ENCODE results near the gene REXO5.
A peak's percentile ranks its signal among the peaks of the same experiment; 100 is the strongest.
"Not testable (repeated sequence)": the region's sequence is repeated elsewhere in the genome, so short reads cannot be mapped to it uniquely, and the experiment has no call there.

The REXO5 gene, protein sequence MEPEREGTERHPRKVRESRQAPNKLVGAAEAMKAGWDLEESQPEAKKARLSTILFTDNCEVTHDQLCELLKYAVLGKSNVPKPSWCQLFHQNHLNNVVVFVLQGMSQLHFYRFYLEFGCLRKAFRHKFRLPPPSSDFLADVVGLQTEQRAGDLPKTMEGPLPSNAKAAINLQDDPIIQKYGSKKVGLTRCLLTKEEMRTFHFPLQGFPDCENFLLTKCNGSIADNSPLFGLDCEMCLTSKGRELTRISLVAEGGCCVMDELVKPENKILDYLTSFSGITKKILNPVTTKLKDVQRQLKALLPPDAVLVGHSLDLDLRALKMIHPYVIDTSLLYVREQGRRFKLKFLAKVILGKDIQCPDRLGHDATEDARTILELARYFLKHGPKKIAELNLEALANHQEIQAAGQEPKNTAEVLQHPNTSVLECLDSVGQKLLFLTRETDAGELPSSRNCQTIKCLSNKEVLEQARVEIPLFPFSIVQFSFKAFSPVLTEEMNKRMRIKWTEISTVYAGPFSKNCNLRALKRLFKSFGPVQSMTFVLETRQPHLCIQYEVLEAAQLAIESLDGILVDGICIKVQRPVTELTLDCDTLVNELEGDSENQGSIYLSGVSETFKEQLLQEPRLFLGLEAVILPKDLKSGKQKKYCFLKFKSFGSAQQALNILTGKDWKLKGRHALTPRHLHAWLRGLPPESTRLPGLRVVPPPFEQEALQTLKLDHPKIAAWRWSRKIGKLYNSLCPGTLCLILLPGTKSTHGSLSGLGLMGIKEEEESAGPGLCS

DNA sequence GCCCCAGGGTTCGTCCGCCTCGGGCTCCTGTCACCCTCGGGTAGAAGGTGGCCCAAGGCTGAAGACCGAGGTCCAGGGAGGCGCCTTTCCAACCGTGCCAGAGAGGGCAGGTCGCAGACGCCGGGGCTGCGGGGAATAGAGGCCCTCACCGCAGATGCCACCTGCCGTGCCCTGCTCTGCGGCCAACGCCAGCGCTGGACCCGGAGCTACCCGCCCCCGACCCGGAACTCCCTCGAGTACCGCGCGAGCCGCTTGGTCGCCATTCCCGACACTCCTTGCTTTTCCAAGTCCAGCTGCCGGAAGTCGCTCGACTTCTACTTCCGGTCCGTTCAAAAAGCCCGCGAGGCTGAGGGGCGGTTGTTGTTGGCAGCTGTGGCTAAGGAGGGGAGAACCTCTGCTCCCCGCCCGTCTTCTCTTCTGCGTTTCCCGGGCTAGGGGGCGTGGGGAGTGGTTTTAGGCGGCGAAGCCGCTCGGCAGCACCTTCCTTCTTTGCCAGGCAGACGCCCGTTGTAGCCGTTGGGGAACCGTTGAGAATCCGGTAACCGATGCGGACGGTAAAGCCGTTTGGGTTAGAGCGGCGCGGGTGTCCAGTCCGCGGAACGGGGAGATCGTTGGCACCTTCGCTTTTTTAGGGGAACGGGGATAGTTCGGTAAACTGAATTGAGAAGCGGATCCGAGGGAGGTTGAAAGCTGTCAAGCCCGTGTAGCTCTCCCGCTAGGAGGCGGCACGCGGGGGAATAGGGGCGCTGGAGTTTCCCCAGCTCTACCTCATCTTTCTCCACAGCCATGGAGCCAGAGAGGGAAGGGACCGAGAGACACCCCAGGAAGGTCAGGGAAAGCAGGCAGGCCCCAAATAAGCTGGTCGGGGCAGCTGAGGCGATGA lies at the start of gene REXO5, which contains the start of gene ERI2:
REXO5 (plus strand) TSS at position 360 of the 883 bp plus-strand sequence; CDS start at position 787, 427 bp downstream.
ERI2 (minus strand) TSS at position 305 of the 883 bp plus-strand sequence; CDS start at position 263, 42 bp downstream.
- peak; percentile 65 for DNase-seq (ENCODE audit: low spot score)

DNA sequence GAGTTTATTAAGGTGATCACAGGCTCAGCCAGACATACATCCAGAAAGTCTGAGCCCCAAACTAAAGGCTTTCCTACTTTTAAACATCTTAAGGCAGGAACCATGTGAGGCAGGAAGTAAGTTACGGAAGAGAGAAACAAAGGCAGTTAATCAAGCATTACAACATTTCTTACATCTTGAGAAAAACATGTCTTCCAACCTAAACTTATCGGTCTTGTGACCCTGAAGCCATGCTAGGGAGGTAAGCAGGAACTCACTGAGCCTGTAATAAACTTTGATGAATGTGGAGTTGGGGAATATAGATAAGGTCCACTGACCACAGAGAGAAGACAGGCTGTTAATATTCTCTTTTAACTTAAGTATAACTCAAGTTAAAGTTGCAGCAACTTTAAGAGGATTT lies 46.0 kb upstream of the REXO5 start:
- DNase-seq (ENCODE audit: low spot score) = no peak

DNA sequence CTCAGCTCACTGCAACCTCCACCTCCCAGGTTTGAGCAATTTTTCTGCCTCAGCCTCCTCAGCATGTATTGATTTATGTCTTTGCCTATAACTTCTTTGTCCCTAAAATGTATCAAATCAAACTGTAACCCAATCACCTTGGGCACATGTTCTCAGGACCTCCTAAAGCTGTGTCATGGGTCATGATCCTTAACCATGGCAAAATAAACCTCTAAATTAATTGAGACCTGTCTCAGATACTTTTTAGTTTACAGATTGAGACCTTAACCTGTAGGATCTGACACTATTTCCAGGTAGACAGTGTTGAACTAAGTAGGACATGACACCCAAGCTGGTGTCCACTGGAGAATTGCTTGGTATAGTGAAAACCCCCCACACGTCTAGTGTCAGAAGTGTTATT lies 45.2 kb upstream of the REXO5 start:
- no peak for DNase-seq (ENCODE audit: low spot score)

DNA sequence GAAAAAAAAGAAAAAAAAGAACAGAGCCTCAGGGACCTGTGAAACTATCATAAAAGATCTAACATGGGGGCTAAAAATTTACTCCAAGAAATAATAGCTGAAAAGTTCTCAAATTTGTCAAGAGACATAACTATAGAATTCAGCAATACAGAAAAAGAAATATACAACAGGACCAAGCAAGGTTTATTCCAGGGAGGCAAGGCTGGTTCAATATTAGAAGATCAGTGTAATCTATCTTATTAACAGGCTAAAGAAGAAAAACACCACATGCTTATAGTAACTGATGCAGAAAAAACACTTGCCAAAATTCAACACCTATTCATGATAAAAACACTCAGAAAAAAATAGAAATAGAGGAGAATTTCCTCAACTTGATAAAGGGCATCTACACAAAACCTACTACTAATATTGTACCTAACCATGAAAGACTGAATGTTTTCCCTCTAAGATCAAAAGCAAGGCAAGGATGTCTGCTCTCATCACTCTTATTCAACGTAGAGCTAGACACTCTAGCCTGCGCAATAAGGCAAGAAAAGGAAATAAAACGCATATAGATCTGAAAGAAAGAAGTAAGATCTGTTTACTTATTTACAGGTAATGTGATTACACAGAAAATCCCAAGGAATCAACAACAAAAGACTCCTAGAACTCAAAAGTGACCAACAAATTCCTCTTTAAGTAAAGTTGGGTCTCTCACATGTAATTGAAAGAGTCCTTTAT lies 43.8 kb upstream of the REXO5 start:
- DNase-seq (ENCODE audit: low spot score) = no peak

DNA sequence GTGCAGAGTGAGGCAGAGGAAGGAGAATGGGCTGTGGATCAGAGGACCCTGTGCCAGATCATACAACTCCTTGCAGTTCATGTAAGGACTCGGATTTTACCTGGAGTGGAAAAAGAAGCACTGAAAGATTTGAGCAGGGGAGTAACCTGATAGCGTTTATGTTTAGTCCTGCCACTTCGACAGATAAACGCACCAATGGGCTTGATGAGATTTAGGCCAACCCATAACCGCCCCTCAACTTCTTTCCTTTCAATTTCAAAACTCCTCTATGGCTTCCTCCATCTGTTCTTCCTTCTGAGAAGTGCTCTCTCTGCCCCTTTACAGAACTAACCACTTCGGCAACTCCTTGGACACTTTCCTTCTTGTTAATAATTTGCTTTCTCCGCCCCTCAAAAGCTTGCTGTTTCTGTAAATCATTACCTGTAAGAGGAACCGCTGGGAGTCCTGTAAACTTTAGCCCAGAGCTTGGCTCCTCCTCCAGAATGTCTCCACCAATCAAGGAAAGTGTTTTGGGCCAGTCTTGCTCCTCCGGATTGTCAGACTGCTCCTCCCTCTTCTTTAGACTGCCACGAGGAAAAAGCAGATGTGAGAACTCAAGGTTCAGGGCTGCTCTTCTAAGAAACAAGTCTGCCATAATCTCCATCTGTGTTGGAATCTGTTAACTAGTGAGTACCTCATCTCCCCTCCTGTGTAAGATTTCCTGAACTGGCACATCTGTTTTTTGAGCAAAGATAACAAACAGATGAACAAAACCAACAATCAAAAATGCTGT lies 42.7 kb upstream of the REXO5 start, which contains the start of gene ACSM3:
ACSM3 (plus strand) TSS at position 554 of the 772 bp plus-strand sequence. CDS start 6,021 bp downstream, outside the sequence.
- peak; percentile 80 for DNase-seq (ENCODE audit: low spot score)

DNA sequence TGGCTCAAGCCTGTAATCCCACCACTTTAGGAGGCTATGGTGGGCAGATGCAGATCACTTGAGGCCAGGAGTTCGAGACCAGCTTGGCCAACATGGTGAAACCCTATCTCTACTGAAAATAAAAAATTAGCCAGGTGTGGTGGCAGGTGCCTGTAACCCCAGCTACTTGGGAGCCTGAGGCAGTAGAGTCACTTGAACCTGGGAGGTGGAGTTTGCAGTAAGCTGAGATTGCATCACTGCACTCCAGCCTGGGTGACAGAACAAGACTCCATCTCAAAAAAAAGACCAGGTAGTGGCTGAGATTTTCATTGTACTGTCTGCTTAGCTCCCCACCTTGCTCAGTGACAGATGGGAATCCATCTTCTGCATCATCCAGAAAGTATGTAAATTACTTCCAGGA lies 41.9 kb upstream of the REXO5 start:
- DNase-seq (ENCODE audit: low spot score) = not testable (repeated sequence)

DNA sequence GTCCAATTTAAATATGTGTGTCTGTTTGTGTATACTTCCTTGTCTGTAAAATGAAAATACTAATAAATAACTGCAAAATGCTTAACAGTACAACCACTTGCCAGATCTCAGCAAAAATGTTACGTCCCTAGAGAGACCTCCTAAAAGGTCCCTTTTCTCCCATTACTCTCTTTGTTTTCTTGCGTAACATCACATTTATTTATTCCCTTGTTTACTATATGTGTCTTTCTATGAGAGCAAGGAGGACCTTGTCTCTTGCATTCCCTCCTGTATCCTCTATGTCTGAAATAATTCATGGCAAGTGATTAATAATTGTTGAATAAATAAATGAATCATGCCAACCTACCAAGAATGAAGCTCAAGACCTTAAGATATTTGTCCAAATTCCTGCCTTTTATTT lies 40.6 kb upstream of the REXO5 start:
- no peak for DNase-seq (ENCODE audit: low spot score)

DNA sequence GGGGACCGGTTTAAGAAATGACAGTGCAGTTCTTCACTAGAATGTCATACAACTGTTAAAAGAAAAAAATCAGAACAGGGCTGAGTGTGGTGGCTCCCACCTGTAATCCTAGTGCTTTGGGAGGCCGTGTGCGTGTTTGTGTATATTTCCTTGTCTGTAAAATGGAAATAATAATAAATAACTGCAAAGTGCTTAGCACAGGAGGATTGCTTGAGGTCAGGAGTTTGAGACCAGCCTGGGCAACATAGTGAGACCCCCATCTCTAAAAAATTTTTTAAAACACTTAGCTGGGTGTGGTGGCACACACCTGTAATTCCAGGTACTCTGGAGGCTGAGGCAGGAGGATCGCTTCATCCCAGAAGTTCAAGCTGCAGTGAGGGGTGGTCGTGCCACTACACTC lies 40.0 kb upstream of the REXO5 start:
- no peak for DNase-seq (ENCODE audit: low spot score)

DNA sequence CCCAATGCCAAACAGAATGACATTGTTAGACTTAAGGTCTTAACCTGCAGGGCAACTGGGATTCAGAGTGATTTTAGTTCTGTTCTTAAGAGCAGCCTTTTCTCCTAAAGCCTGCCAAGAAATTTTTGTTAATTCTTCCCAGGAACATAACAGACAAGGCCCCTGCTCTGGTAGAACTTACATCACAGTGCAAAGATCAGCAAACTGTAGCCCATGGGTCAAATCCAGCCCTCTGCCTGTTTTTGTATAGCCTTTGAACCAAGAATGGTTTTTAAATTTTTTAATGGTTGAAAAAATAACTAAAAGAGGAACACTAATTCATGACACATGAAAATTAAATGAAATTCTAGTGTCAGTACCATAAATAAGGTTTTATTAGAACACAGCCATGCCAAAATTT lies 38.8 kb upstream of the REXO5 start:
- DNase-seq (ENCODE audit: low spot score) = no peak

DNA sequence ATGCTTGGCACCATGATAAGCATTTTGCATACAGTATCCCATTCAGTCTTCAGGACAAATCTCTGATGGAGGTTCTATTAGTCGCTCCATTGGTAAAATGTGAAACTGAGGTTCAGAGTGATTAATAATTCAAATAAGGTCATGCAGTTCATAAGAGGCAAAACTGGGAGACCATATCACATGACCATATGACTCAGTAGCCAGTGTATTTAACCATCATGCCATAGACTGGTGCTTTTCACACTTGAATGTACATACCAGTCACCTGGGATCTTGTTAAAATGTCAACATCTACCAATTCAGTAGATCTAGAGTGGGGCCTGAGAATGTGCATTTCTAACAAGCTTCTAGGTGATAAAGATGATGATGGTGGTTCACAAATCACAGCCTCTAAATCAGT lies 38.2 kb upstream of the REXO5 start:
- no peak for DNase-seq (ENCODE audit: low spot score)

DNA sequence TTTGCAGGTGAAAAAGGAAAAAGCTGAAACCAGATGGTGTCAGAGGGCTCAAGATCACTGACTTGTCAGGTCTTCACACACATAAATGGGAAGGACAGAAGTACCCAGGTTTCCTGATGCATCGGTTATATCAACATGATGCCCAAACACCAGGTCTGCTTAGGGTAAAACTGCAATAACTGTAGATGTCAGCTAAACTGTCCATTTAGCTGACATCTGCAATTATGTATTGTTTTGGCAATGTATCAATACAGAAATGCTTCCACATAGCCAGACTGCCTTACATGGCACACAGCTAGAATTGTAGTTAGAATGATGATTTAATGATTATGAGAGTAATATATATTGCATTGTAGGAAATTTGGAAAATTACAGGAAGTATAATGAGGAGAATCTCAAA lies 37.5 kb upstream of the REXO5 start:
- no peak for DNase-seq (ENCODE audit: low spot score)

DNA sequence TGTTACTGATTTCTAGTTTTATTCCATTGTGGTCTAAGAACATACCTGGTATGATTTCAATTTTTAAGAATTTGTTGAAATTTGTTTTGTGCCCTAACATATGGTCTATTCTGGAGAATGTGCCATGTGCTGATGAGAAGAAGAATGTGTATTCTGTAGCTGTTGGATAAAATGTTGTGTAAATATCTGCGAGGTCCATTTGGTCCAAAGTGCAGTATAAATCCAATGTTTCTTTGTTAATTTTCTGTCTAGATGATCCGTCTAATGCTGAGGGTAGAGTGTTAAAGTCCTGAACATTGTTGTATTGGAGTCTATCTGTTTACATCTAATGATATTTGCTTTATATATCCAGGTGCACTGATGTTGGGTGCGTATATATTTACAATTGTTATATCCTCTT lies 32.6 kb upstream of the REXO5 start:
- no peak for DNase-seq (ENCODE audit: low spot score)

DNA sequence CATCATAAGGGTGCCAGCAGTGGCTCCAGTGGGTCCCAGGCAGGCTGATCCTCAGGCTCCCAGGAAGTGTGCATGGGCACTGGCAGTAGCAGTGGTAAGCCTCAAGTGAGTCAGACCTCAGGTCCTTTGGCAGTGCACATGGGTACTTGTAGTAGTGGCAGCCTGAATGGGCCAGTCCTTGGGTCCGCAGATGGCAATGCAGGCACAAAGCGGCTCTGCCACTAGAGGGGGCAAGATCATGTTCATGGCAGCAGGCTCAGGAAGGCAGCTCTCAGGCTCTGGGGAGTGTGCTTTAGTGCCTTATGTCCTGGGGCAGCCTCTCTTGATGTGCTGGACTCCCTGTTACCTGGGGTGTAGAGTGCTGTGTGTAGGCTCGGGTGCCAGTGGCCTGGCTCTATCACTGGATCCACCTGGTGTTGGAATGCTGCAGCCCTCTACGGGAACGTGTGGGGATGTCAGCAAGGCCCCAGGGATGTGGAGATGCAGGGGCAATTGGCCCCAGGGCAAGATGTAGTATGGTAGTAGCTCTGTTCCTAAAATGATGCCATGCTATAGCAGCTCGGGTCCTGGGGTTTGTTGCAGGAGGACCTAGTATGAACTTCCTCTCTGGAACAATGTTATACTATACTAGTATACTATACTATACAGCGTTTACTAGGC lies 31.5 kb upstream of the REXO5 start:
- peak; percentile 47 for DNase-seq (ENCODE audit: low spot score)

DNA sequence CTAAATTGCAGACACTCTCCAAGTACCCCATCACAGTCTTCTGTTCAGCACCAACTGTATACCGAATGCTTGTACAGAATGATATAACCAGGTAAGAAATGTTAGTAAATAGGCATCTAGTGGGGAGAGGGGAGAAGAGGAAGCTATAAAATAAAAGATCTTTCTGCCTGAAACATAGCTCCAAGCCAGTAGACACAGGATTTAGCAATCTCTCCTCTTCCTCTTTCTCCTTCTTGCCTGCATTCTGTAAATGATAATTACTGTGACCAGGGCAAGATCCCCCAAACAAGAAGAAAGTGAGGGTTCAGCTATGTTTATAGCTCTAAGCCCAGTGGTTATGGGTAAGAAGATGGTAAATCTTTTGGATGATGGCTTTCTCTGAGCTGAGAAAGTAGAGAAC lies 24.6 kb upstream of the REXO5 start:
- DNase-seq (ENCODE audit: low spot score) = no peak

DNA sequence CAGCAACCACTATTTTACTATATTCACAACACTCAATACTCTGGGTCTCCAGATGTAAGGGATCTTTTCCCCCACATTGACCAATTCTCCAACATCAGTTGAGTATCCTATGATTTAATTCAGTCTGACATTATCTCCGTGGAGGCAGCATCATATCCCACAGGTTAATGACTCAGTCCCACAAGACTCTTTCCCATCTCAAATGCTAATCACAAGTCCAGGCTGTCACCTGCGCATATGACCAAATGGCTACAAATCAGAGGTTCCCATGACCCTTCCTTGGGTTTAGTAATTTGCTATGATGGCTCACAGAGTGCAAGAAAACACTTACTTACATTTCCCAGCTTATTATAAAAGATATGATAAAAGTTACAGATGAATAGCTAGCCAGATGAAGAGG lies 23.9 kb upstream of the REXO5 start:
- no peak for DNase-seq (ENCODE audit: low spot score)

DNA sequence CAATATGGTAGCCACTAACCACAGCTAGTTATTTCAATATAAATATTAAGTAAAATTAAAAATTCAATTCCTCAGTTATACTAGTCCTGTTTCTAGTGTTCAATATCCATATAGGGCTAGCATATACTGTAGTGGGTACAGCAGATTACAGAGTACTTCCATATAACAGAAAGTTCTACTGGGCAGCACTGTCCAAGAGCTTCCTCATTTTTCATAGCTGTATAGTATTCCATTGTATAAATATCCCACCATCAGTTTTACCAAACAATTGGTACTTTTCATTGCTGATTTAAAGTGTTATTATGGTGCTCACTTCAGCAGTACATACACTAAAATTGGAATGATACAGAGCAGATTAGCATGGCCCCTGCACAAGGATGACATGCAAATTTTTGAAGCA lies 22.1 kb upstream of the REXO5 start:
- DNase-seq (ENCODE audit: low spot score) = no peak

DNA sequence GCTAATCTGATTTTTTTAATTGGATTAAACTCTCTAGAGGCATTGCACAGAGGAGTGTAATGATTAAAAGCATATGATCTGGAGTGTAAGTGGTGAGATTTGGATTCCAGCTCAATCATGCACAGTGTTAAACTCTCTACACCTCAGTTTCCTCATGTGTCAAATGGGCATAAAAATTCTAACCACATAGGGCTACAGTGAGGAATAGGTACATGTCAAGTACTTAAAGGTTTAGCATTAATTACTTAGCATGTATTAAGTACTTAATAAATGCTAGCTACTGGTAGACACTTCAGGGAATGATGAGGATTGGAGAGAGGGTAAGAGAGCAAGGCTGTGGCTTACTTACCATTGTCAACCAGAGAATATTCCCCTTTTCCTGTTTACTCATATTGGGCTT lies 17.2 kb upstream of the REXO5 start:
- DNase-seq (ENCODE audit: low spot score) = no peak

DNA sequence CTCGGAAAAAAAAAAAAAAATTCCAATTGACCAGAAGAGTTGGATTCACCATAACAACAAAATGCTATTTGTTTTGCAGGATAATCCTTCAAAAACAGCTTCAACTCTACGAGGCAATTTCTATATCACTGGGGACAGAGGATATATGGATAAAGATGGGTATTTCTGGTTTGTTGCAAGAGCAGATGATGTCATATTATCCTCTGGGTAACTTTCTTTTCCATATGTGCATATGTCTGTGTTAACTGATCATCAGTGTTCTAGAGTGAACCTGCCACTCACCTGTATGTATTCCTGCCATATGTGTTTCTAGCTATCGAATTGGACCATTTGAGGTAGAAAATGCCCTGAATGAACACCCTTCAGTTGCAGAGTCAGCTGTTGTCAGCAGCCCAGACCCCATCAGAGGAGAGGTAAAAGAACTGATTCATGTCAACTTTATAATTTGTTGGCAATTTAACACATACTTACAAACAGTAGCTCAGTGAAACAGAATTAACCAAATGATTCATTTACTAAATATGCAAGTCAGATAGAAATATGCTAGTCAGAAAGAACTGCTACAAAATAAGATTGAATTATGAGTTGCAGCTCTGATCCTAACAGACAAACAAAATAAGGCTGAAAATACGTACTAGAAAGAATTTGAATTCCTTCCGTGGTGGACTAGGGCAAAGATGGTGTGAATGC lies 14.3 kb upstream of the REXO5 start:
- no peak for DNase-seq (ENCODE audit: low spot score)

DNA sequence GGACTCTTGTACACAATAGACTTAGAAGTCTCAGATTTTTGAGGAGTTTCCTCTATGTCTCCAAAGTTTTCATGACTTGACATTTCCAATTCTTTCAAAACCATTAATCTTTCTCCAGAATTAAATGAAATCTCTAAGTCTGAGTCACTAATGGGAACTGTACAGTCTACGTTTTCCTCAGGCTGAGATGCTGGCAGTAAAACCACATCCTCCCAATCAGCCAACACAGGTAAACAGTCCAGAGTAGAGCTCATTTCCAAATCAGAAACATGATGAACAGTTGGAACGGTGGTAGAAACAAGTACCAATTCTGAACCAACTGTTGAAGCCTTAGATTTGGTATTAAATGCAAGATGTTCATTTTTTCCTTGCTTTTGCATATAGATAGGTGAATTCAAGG lies 8.0 kb upstream of the REXO5 start:
- peak; percentile 29 for DNase-seq (ENCODE audit: low spot score)

DNA sequence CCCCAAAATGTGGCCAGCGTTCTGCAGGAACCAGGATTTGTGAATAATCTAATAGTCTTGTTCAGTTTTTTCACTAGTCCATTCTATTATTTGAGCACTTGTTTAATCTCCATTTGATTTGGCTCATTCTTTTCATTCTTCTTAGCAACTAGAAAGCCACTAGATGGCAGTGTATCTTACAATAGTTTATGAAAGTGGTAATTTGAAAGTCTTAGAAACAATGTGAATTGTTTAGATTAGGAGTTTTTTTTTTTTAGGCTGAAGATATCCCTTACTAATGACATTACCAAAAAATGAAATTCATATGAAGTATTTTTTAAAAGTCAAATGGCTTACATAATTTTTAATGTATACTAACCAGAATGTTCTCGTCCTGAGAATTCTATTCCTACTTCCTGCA lies 6.7 kb upstream of the REXO5 start:
- DNase-seq (ENCODE audit: low spot score) = no peak
